HS-27A (cell line): ENCODE measurements around the gene RNU6-1.

Experiments
- DNase-seq: peaks from one replicate; pipeline ENCODE4 v3.0.0-alpha.2; 2012; ENCODE audit warnings: low read depth, missing footprints

The RNU6-1 gene

DNA sequence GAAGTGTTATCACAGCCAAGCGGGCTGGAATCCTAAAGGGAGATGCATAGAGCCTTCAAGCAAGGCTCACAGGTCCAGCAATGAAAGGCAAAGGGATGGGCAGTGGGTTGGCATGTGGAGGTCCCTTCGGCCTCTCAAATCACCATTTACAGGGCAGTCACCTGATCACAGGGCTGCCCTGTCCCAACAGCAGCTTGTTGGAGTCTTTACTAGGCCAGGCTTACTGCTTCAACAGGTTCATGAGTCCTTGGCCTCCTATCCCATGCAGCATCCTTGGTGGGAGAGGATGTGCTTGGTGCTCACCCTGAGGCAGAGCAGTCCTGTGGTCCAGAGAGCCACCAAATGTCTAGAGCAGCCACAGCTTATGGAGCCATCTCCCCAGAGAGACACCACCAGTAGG, 38.7 kb downstream of the RNU6-1 start:
- no peak for DNase-seq

DNA sequence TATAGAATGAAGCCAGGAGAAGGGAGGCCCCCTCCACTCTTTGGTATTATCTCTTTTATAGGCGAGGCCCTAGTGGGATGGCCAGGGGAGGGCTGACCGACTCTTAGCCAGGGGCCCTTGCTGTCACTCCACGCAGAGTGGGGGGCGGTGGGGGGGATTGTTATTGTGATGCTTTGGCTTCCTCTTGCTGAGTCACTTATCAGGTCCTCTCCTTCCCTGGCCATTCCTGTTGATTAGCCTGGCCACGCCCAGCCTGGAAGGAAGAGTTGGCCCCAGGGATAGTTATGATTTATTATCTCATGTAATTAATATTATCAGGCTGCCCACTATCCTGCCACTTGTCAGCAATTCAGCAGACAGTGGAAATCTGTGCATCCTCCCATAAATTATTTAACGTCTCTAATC, 40.0 kb downstream of the RNU6-1 start:
- DNase-seq: no peak

- no peak for DNase-seq
Observed at GRCh38 chr15:67796196-67797127, 43.4 kb downstream of the RNU6-1 start.

GRCh38 chr15:67794832-67795574, 44.8 kb downstream of the RNU6-1 start:
- no peak for DNase-seq

DNA sequence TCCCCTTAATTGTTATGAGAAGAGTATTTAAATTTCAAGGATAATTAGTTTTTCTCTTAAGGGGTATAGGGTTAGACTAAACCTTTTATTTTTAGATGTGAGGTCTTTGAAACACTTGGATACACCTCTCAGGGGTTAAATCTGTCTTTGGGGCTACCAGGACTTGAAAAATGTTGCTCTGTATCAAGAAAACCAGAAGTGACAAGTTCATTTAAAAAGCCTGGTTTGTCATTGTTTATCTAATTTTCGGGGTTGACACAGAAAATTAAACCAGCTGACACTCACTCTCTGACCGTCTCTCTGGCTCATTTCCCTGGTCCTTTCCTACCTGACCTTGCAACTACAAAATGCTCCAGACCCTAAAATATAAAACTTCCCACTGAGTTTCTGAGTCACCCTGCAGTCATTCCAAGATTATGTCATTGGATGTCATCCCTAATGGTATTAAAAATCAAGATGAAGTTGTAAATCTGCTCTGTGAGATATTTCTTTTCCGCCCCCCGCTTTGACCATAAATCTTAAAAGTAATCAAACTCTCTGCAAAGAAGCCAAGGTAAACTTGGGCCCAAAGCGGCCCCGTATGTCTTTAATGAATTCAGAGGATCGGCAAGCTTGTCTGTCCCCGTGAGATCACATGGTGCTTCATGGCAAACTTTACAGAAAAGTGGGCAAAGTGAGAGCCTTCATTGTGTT, 47.4 kb downstream of the RNU6-1 start:
- DNase-seq: no peak

DNA sequence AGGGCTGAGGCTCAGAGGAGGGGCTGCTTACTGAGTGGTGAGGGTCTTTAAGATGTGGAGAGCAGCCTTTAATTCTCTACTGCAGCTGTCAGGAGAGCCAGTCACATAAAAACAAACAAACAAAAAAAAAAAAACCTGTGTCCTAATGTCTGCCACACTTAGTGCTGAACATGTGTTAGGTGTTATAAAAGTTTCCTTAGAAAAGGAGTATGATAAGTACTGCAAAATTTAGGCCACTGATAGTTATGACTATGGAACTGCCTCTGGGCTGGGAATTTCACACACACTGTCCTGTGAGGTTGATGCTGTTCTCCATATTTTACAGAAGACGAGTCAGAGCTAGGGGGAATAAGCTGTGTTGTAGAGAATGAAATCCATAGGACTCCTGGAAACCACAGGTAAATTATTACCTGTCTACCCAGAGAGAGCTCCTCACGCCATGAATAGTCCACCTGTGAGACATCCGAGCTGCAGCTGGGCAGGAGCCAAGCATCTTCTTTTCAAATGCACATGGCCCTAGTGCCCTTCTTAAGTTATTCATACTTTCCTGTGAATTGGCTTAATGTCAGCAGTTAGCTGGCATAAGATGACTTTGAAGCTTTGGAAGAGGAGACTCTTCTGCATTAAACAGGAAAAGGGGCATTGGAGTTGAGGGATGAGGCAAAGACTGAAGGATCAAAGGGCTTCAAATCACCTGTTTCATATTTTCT, 49.1 kb downstream of the RNU6-1 start:
- DNase-seq: no peak
